D721Med (cell line): ENCODE data around the gene CFAP298.

Experiments
- DNase-seq: peaks from one replicate; pipeline ENCODE4 v3.0.0; 2011; ENCODE audit warnings: low spot score; ENCODE audit not compliant: insufficient read length
- FAIRE-seq: peaks from 2 replicates; lab custom pipeline; 2011; peaks lifted over from hg19 to GRCh38; lab: Jason Lieb, UNC
- CTCF ChIP-seq: IDR thresholded peaks from 2 replicates; pipeline ENCODE4 v1.5.1; 2012; ENCODE audit warnings: mild to moderate bottlenecking, control low read depth; ENCODE audit not compliant: insufficient read depth; ENCODE audit errors: missing control alignments

Gene CFAP298

GRCh38 chr21:32595431-32595830 lies 16.7 kb downstream of the CFAP298 start:
- DNase-seq: no peak
- no peak for TF ChIP-seq CTCF
- no peak for FAIRE-seq

GRCh38 chr21:32593690-32594089 lies 18.5 kb downstream of the CFAP298 start:
- no peak for DNase-seq
- FAIRE-seq: no peak
- no peak for TF ChIP-seq CTCF

GRCh38 chr21:32592929-32593502 lies 19.2 kb downstream of the CFAP298 start:
- TF ChIP-seq CTCF: no peak
- no peak for FAIRE-seq
- no peak for DNase-seq

- no peak for TF ChIP-seq CTCF
- no peak for FAIRE-seq
- no peak for DNase-seq
Measured at GRCh38 chr21:32590130-32590529, 22.0 kb downstream of the CFAP298 start.

- no peak for TF ChIP-seq CTCF
- no peak for DNase-seq
- FAIRE-seq: no peak
Measured at GRCh38 chr21:32587651-32588050, 24.5 kb downstream of the CFAP298 start.

- FAIRE-seq (no peak), DNase-seq (no peak)
- no peak for TF ChIP-seq CTCF
Measured at GRCh38 chr21:32587120-32587519, 25.1 kb downstream of the CFAP298 start.

GRCh38 chr21:32585970-32586369 lies 26.2 kb downstream of the CFAP298 start:
- no peak for DNase-seq
- no peak for FAIRE-seq
- TF ChIP-seq CTCF: no peak
